ENCODE results near the gene ANKS1B.
"Not testable (repeated sequence)": the region's sequence is repeated elsewhere in the genome, so short reads cannot be mapped to it uniquely, and the experiment has no call there.

ANKS1B gene

GRCh38 chr12:99339663-99340062 lies 645.1 kb downstream of the ANKS1B start:
- H3K27ac Mint-ChIP-seq = no peak overlapping the region
- no peaks in the 10 kb centered on the region for H3K27me3 Mint-ChIP-seq
- no peak overlapping the region for H3K4me3 Mint-ChIP-seq
- H3K9me3 Mint-ChIP-seq = peaks cover 7% of the 10 kb centered on the region
- H3K36me3 Mint-ChIP-seq = no peaks in the 10 kb centered on the region
- CTCF ChIA-PET = no interaction called here
- no peaks in the 10 kb centered on the region for H3K4me1 Mint-ChIP-seq
- DNase-seq = no peak

- Mint-ChIP-seq H3K4me3 (no peak overlapping the region), H3K9me3 (peaks cover 7% of the 10 kb centered on the region)
- CTCF ChIA-PET = no interaction called here
Observed at GRCh38 chr12:99334285-99335056, 650.3 kb downstream of the ANKS1B start.

GRCh38 chr12:99332936-99333591 lies 651.7 kb downstream of the ANKS1B start:
- no peak overlapping the region for H3K27ac Mint-ChIP-seq
- H3K4me3 Mint-ChIP-seq = no peak overlapping the region
- DNase-seq = no peak
- CTCF ChIA-PET = no interaction called here
- H3K4me1 Mint-ChIP-seq = no peaks in the 10 kb centered on the region
- no peaks in the 10 kb centered on the region for H3K36me3 Mint-ChIP-seq
- no peaks in the 10 kb centered on the region for H3K27me3 Mint-ChIP-seq
- peaks cover 4% of the 10 kb centered on the region for H3K9me3 Mint-ChIP-seq

More at GRCh38 chr12:99334285-99335056, 650.3 kb downstream of the ANKS1B start:
- Mint-ChIP-seq H3K36me3 (no peaks in the 10 kb centered on the region), H3K4me1 (no peaks in the 10 kb centered on the region), H3K27me3 (no peaks in the 10 kb centered on the region), H3K27ac (no peak overlapping the region)
- DNase-seq = no peak

GRCh38 chr12:99330216-99330615 lies 654.5 kb downstream of the ANKS1B start:
- Mint-ChIP-seq H3K27me3 (no peaks in the 10 kb centered on the region), H3K4me1 (no peaks in the 10 kb centered on the region), H3K9me3 (peaks cover 4% of the 10 kb centered on the region), H3K36me3 (no peaks in the 10 kb centered on the region), H3K27ac (no peak overlapping the region), H3K4me3 (no peak overlapping the region)
- CTCF ChIA-PET = no interaction called here
- DNase-seq = no peak

- CTCF ChIA-PET, H3K27me3 Mint-ChIP-seq, H3K4me3 Mint-ChIP-seq, H3K27ac Mint-ChIP-seq, H3K36me3 Mint-ChIP-seq, DNase-seq, H3K4me1 Mint-ChIP-seq: not testable (repeated sequence)
- peaks cover 29% of the 10 kb centered on the region for H3K9me3 Mint-ChIP-seq
Observed at GRCh38 chr12:99321210-99321609, 663.5 kb downstream of the ANKS1B start.

- CTCF ChIA-PET = no interaction called here
- Mint-ChIP-seq H3K36me3 (no peaks in the 10 kb centered on the region), H3K4me3 (no peak overlapping the region), H3K27me3 (no peaks in the 10 kb centered on the region), H3K9me3 (peaks cover 8% of the 10 kb centered on the region), H3K27ac (no peak overlapping the region), H3K4me1 (no peaks in the 10 kb centered on the region)
- no peak for DNase-seq
Observed at GRCh38 chr12:99311373-99311772, 673.4 kb downstream of the ANKS1B start.

- CTCF ChIA-PET = no interaction called here
- H3K4me1 Mint-ChIP-seq = no peaks in the 10 kb centered on the region
Observed at GRCh38 chr12:99309812-99310211, 674.9 kb downstream of the ANKS1B start.

GRCh38 chr12:99302874-99303273 lies 681.9 kb downstream of the ANKS1B start:
- H3K9me3 Mint-ChIP-seq = peaks cover 7% of the 10 kb centered on the region
- H3K4me1 Mint-ChIP-seq = no peaks in the 10 kb centered on the region
- CTCF ChIA-PET = no interaction called here
- H3K27ac Mint-ChIP-seq = no peak overlapping the region
- no peaks in the 10 kb centered on the region for H3K36me3 Mint-ChIP-seq
- H3K27me3 Mint-ChIP-seq = no peaks in the 10 kb centered on the region
- DNase-seq = no peak
- H3K4me3 Mint-ChIP-seq = no peak overlapping the region

More at GRCh38 chr12:99309812-99310211, 674.9 kb downstream of the ANKS1B start:
- DNase-seq = no peak
- peaks cover 6% of the 10 kb centered on the region for H3K9me3 Mint-ChIP-seq
- no peaks in the 10 kb centered on the region for H3K36me3 Mint-ChIP-seq
- no peak overlapping the region for H3K27ac Mint-ChIP-seq
- no peaks in the 10 kb centered on the region for H3K27me3 Mint-ChIP-seq
- no peak overlapping the region for H3K4me3 Mint-ChIP-seq

GRCh38 chr12:99287136-99287535 lies 697.6 kb downstream of the ANKS1B start:
- Mint-ChIP-seq H3K9me3 (peaks cover 24% of the 10 kb centered on the region), H3K27ac (no peak overlapping the region), H3K4me3 (no peak overlapping the region), H3K4me1 (no peaks in the 10 kb centered on the region), H3K27me3 (no peaks in the 10 kb centered on the region), H3K36me3 (no peaks in the 10 kb centered on the region)
- DNase-seq = no peak
- CTCF ChIA-PET = no interaction called here

- CTCF ChIA-PET = no interaction called here
- Mint-ChIP-seq H3K4me1 (no peaks in the 10 kb centered on the region), H3K27me3 (no peaks in the 10 kb centered on the region), H3K36me3 (no peaks in the 10 kb centered on the region), H3K27ac (no peak overlapping the region), H3K4me3 (no peak overlapping the region), H3K9me3 (peaks cover 4% of the 10 kb centered on the region)
- DNase-seq = no peak
Observed at GRCh38 chr12:99284161-99284560, 700.6 kb downstream of the ANKS1B start.

- H3K4me3 Mint-ChIP-seq = no peak overlapping the region
- DNase-seq = no peak
- H3K4me1 Mint-ChIP-seq = no peaks in the 10 kb centered on the region
- CTCF ChIA-PET = no interaction called here
- H3K27ac Mint-ChIP-seq = no peak overlapping the region
- H3K36me3 Mint-ChIP-seq = no peaks in the 10 kb centered on the region
- H3K27me3 Mint-ChIP-seq = no peaks in the 10 kb centered on the region
- no peaks in the 10 kb centered on the region for H3K9me3 Mint-ChIP-seq
Observed at GRCh38 chr12:99282624-99283023, 702.1 kb downstream of the ANKS1B start.

- no peaks in the 10 kb centered on the region for H3K9me3 Mint-ChIP-seq
- H3K27me3 Mint-ChIP-seq = no peaks in the 10 kb centered on the region
- no peak overlapping the region for H3K27ac Mint-ChIP-seq
- H3K36me3 Mint-ChIP-seq = no peaks in the 10 kb centered on the region
- no peaks in the 10 kb centered on the region for H3K4me1 Mint-ChIP-seq
- no peak for DNase-seq
- no peak overlapping the region for H3K4me3 Mint-ChIP-seq
- CTCF ChIA-PET = no interaction called here
Observed at GRCh38 chr12:99282086-99282485, 702.6 kb downstream of the ANKS1B start.

GRCh38 chr12:99281277-99281676 lies 703.5 kb downstream of the ANKS1B start:
- CTCF ChIA-PET = no interaction called here
- H3K4me1 Mint-ChIP-seq = no peaks in the 10 kb centered on the region
- no peak overlapping the region for H3K4me3 Mint-ChIP-seq
- no peak for DNase-seq
- H3K27ac Mint-ChIP-seq = no peak overlapping the region
- no peaks in the 10 kb centered on the region for H3K36me3 Mint-ChIP-seq
- no peaks in the 10 kb centered on the region for H3K27me3 Mint-ChIP-seq
- no peaks in the 10 kb centered on the region for H3K9me3 Mint-ChIP-seq

GRCh38 chr12:99278899-99279298 lies 705.8 kb downstream of the ANKS1B start:
- CTCF ChIA-PET = no interaction called here
- no peak for DNase-seq
- Mint-ChIP-seq H3K4me1 (no peaks in the 10 kb centered on the region), H3K27me3 (no peaks in the 10 kb centered on the region), H3K27ac (no peak overlapping the region), H3K36me3 (no peaks in the 10 kb centered on the region), H3K9me3 (peaks cover 4% of the 10 kb centered on the region), H3K4me3 (no peak overlapping the region)

GRCh38 chr12:99277591-99278379 lies 707.0 kb downstream of the ANKS1B start:
- peaks cover 4% of the 10 kb centered on the region for H3K9me3 Mint-ChIP-seq
- H3K4me3 Mint-ChIP-seq = no peak overlapping the region
- no peaks in the 10 kb centered on the region for H3K4me1 Mint-ChIP-seq
- CTCF ChIA-PET = no interaction called here
- no peaks in the 10 kb centered on the region for H3K36me3 Mint-ChIP-seq
- no peaks in the 10 kb centered on the region for H3K27me3 Mint-ChIP-seq
- no peak for DNase-seq
- no peak overlapping the region for H3K27ac Mint-ChIP-seq

Measured in activated naive CD4-positive, alpha-beta T cell treated with anti-CD3 and anti-CD28 coated beads, Interleukin-2, amount 10 ng/mL, durations not matched to agents 7 days and 5 days (primary cell).